Right lobe of liver (tissue), 6 donors: ENCODE data around the gene ATAD3C. TPM values are rescaled to one million over a fixed set of nuclear protein-coding genes. Genes with fewer than 3 reads are reported as not detected.
A peak's percentile ranks its signal among the peaks of the same experiment; 100 is the strongest.
"Not testable (repeated sequence)": the region's sequence is repeated elsewhere in the genome, so short reads cannot be mapped to it uniquely, and the experiment has no call there.

Experiments used
- ATAC-seq, 4 donors: fragments of 200-7000 bp; cut with Tn5 transposase; one replicate each; pipeline ENCODE4 v1.9.1; 2020; ENCODE audit warnings: mild to moderate bottlenecking in 4 of 4, moderate library complexity in 4 of 4
- DNase-seq, 3 donors: peaks; one replicate each; pipeline ENCODE4 v3.0.0-alpha.2; 2020
- H3K27ac ChIP-seq, 3 donors: fragments of 200-600 bp; one replicate each; pipeline ENCODE4 v1.8.0; 2022
- H3K27me3 ChIP-seq, 2 donors: fragments of 200-600 bp; one replicate each; pipeline ENCODE4 v1.8.0; 2022
- H3K36me3 ChIP-seq, 4 donors: fragments of 200-600 bp; sonication (generic) in 1 of 4; one replicate each; pipeline versions ENCODE4 v1.5.1 to v1.8.0; 2017 to 2022; ENCODE audit warnings: control low read depth in 1 of 4
- H3K4me1 ChIP-seq, 4 donors: fragments of 200-600 bp; sonication (generic) in 1 of 4; one replicate each; pipeline versions ENCODE4 v1.5.1 to v1.8.0; 2017 to 2022; ENCODE audit warnings: control low read depth in 1 of 4
- H3K4me3 ChIP-seq, 3 donors: fragments of 200-600 bp; one replicate each; pipeline ENCODE4 v1.8.0; 2022
- H3K9me3 ChIP-seq, 4 donors: fragments of 200-600 bp; sonication (generic) in 1 of 4; one replicate each; pipeline versions ENCODE4 v1.5.1 to v1.8.0; 2017 to 2022; ENCODE audit warnings: control low read depth in 1 of 4
- POLR2A ChIP-seq: fragments of 450-650 bp; IDR thresholded peaks from one replicate; pipeline ENCODE4 v1.6.1; 2017; ENCODE audit warnings: antibody characterized with exemption, mild to moderate bottlenecking
- WGBS: methylation state at CpG from one replicate; pipeline ENCODE4 v1.1.6; 2018; ENCODE audit warnings: low coverage, low lambda C conversion rate; ENCODE audit not compliant: insufficient coverage; ENCODE audit errors: missing lambda C conversion rate; 5-methylcytosine and 5-hydroxymethylcytosine counted together
- intact Hi-C, 2 donors: fragments of 100-400 bp; cut with DNase I; formaldehyde crosslinking; loops; one replicate each; pipeline versions ENCODE4 v1.11.2 to v1.14.1; 2022
- total RNA-seq, 6 experiments: library from RNA; depleted of rRNA in 2 of 6; stranded (reverse); fragments of >200 nt in 2 of 6; fragmentation: NEBNext Ultra II Directional in 3 of 6; extraction: Animal tissue kit (Norgen Biotek cat#: 25700) in 3 of 6; gene quantifications; one replicate each; pipeline versions ENCODE4 v1.1.0 to v1.2.4, GENCODE V29; 2016 to 2023
- TF ChIP-seq, protein P1 (sequence below), 4 donors: fragments of 200-600 bp in 3 of 4; fragments of 450-650 bp in 1 of 4; IDR thresholded peaks; one replicate each; pipeline versions ENCODE4 v1.5.1 to v1.8.0; 2016 to 2022; ENCODE audit warnings: antibody characterized with exemption in 4 of 4, mild to moderate bottlenecking in 2 of 4
- donor health status: DM: no; HTN: yes; CAD: no.
- donor health status: DM: no; HTN: no; CAD: no.
- donor health status: DM: no; HTN: no; CAD: no.
- donor health status: DM: no; HTN: yes; CAD: no.
- donor health status: DM: no; HTN: yes; CAD: no.

Gene ATAD3C
- total RNA-seq, 6 experiments from 2014 or later: 0.74 to 3.1 (median 1.9) TPM

DNA sequence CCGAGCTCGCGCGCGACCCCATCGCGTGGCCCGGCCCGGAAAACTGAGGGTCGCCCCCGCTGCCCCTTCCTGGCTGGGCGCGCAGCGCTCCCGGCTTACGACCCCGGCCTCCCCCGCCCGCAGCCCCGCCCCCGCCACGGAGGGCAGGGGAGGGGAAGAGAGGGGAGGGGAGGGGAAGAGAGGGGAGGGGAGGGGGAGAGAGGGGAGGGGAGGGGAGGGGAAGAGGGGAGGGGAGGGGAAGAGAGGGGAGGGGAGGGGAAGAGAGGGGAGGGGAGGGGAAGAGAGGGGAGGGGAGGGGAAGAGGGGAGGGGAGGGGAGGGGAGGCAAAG is 21.7 kb upstream of the ATAD3C start:
- TF ChIP-seq, protein P1, sequence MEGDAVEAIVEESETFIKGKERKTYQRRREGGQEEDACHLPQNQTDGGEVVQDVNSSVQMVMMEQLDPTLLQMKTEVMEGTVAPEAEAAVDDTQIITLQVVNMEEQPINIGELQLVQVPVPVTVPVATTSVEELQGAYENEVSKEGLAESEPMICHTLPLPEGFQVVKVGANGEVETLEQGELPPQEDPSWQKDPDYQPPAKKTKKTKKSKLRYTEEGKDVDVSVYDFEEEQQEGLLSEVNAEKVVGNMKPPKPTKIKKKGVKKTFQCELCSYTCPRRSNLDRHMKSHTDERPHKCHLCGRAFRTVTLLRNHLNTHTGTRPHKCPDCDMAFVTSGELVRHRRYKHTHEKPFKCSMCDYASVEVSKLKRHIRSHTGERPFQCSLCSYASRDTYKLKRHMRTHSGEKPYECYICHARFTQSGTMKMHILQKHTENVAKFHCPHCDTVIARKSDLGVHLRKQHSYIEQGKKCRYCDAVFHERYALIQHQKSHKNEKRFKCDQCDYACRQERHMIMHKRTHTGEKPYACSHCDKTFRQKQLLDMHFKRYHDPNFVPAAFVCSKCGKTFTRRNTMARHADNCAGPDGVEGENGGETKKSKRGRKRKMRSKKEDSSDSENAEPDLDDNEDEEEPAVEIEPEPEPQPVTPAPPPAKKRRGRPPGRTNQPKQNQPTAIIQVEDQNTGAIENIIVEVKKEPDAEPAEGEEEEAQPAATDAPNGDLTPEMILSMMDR (IDR thresholded peaks at IDR 0.05): no peak
- TF ChIP-seq POLR2A: no peak
- DNase-seq: no peak
- peaks cover 0 to 31% (median 11%) of the 10 kb centered on the region in 4 donors for H3K4me1 ChIP-seq
- no peaks in the 10 kb centered on the region for H3K36me3 ChIP-seq
- H3K27ac ChIP-seq: no peak overlapping the region
- intact Hi-C loops: no loop called here
- no peaks in the 10 kb centered on the region for H3K27me3 ChIP-seq
- ATAC-seq: no peak
- H3K9me3 ChIP-seq: no peaks in the 10 kb centered on the region
- H3K4me3 ChIP-seq: peak overlapping the region in 1 of 3 donors; percentile 13
- 0% methylated on average over 13 of the region's 22 CpGs for WGBS

DNA sequence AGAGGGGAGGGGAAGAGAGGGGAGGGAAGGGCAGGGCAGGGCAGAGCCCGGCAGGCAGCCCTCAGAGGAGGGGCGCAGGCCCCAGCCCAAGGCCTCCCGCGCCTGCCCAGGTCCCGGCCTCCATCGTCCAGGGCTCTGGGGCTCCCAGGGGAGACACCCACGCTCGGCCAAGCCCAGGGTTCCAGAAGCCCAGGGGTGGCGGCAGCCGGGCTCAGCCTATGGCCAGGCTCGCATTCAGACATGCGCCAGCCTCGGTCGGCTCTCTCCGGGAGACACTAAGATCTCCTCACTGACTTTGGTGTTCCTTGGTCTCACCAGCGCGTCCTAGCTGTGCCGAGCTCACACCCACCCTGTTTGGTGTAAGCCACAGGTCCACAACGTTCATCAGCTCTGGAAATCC is 21.3 kb upstream of the ATAD3C start:
- ATAC-seq (no peak), DNase-seq (peak in 1 of 3 donors; percentile 54)
- peaks cover 0 to 32% (median 13%) of the 10 kb centered on the region in 4 donors for H3K4me1 ChIP-seq
- H3K27ac ChIP-seq: no peak overlapping the region
- H3K27me3 ChIP-seq: no peaks in the 10 kb centered on the region
- no peaks in the 10 kb centered on the region for H3K36me3 ChIP-seq
- no peaks in the 10 kb centered on the region for H3K9me3 ChIP-seq
- WGBS: 67% methylated on average over 2 of the region's 19 CpGs
- no peak overlapping the region for H3K4me3 ChIP-seq
- TF ChIP-seq, protein P1 (IDR thresholded peaks at IDR 0.05): no peak
- intact Hi-C loops: no loop called here

DNA sequence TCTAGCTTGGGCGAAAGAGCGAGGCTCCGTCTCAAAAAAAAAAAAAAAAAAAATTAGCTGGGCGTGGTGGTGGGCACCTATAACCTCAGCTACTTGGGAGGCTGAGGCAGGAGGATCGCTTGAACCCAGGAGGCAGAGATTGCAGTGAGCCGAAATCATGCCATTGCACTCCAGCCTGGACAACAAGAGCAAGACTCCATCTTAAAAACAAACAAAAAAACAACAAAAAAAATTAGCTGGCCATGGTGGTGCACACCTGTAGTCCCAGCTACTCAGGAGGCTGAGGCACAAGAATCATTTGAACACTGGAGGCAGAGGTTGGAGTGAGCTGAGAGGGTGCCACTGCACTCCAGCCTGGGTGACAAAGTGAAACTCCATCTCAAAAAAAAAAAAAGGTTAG is 20.5 kb upstream of the ATAD3C start:
- H3K9me3 ChIP-seq, ATAC-seq, H3K4me3 ChIP-seq, H3K27me3 ChIP-seq, intact Hi-C loops, DNase-seq, H3K36me3 ChIP-seq, H3K27ac ChIP-seq: not testable (repeated sequence)
- WGBS: 95% methylated on average over 4 of the region's 6 CpGs
- peaks cover 0 to 40% (median 19%) of the 10 kb centered on the region in 4 donors for H3K4me1 ChIP-seq

DNA sequence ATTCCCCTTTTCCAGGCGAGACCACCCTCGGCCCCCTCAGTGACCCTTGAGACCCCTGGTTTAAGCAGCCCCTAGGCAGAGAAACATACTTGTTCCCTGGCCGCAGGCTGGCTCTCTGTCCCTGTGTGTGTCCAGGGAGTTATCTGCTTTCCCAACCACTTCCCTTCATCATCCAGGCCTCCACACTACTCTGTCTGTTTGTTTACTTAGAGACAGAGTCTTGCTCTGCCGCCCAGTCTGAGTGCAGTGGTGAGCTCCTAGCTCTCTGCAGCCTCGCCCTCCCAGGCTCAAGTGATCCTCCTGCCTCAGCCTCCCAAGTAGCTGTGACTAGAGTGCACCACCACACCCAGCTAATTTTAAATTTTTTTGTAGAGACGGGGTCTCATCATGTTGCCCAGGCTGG is 19.8 kb upstream of the ATAD3C start:
- ATAC-seq (peak in 3 of 4 donors; percentile 5 to 30 (median 14)), DNase-seq (peak in 1 of 3 donors; percentile 56)
- 29% methylated on average over 6 of the region's 6 CpGs for WGBS
- intact Hi-C loops: no loop called here
- Histone ChIP-seq H3K4me1 (peaks cover 0 to 47% (median 23%) of the 10 kb centered on the region in 4 donors), H3K27ac (peak overlapping the region in 2 of 3 donors; percentile 53 to 84), H3K27me3 (no peaks in the 10 kb centered on the region), H3K4me3 (no peak overlapping the region), H3K9me3 (no peaks in the 10 kb centered on the region), H3K36me3 (no peaks in the 10 kb centered on the region)
- TF ChIP-seq POLR2A: no peak
- TF ChIP-seq, protein P1 (IDR thresholded peaks at IDR 0.05): no peak

DNA sequence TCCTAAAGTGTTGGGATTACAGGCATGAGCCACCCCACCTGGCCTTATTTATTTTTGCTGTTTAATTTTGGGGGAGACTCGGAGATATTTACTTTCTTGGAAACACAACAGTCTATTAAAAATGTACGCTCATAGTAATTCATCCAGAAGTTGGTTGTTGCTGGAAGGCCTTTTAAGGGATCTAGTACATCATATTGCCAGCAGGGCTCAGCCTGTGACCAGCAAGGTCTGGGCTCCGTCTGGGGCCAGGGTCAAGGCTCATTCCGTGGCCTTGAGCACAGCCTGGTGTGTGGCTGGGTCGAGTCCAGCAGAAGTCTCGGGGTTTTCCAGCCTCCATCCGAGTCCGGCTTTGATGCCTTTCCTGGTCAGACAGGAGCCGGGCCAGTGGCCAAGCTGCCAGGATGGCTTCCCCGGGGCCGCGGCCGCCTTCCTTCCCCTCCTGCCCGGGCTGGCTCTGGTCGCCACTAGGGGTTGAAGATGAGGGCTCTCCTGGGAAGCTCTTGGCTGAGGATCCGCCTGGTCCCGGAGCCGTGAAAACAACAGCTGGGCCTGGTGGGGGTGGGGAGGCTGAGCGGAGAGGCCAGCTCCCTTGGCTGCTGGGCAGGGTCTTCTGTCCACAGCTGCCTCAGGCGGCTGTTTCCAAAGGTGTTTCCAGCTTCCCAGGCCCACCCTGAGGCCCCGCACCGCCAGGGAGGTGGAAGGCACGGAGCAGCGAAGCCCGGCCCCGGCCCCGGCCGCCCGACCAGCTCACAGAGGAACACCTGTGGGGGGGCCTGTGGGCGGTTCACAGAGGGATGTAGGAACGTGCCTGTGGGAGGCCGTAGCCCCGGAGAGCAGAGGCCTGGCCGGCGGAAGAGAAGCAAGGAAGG is 19.1 kb upstream of the ATAD3C start:
- Histone ChIP-seq H3K27ac (peak overlapping the region; percentile 21 to 84 (median 53)), H3K4me3 (no peak overlapping the region), H3K9me3 (no peaks in the 10 kb centered on the region), H3K27me3 (no peaks in the 10 kb centered on the region), H3K4me1 (peaks cover 0 to 54% (median 26%) of the 10 kb centered on the region in 4 donors), H3K36me3 (no peaks in the 10 kb centered on the region)
- intact Hi-C loops: no loop called here
- TF ChIP-seq, protein P1 (IDR thresholded peaks at IDR 0.05): peak in 1 of 4 donors; percentile 13
- no peak for TF ChIP-seq POLR2A
- ATAC-seq (peak; percentile 1 to 21 (median 13)), DNase-seq (peak; percentile 68 to 81 (median 73))
- 33% methylated on average over 2 of the region's 35 CpGs for WGBS
